ENCODE results near the gene CBR4. TPM values are rescaled to one million over a fixed set of nuclear protein-coding genes. Genes with fewer than 3 reads are reported as not detected.
"Not testable (repeated sequence)": the region's sequence is repeated elsewhere in the genome, so short reads cannot be mapped to it uniquely, and the experiment has no call there.

The CBR4 gene
- total RNA-seq, 2 donors from 2014 or later: 10.4 to 13.9 TPM

GRCh38 chr4:168995537-168996295 lies 14.3 kb downstream of the CBR4 start:
- no peak for ATAC-seq
- peaks cover 7% of the 10 kb centered on the region for H3K4me1 Mint-ChIP-seq
- H3K27ac Mint-ChIP-seq: no peak overlapping the region
- DNase-seq: no peak
- H3K9me3 ChIP-seq (ENCODE audit: control insufficient read depth, low read length, poor library complexity, severe bottlenecking): no peaks in the 10 kb centered on the region
- H3K36me3 Mint-ChIP-seq (ENCODE audit: low read depth): peaks cover 2% of the 10 kb centered on the region
- no peak overlapping the region for H3K4me3 Mint-ChIP-seq
- no peaks in the 10 kb centered on the region for H3K27me3 Mint-ChIP-seq

GRCh38 chr4:168994958-168995357 lies 15.1 kb downstream of the CBR4 start:
- H3K36me3 Mint-ChIP-seq (ENCODE audit: low read depth): peaks cover 2% of the 10 kb centered on the region

GRCh38 chr4:168993714-168994510 lies 16.1 kb downstream of the CBR4 start:
- ATAC-seq (no peak), DNase-seq (no peak)
- H3K9me3 ChIP-seq (ENCODE audit: control insufficient read depth, low read length, poor library complexity, severe bottlenecking): no peaks in the 10 kb centered on the region
- no peaks in the 10 kb centered on the region for H3K4me1 Mint-ChIP-seq
- H3K4me3 Mint-ChIP-seq: no peak overlapping the region
- peaks cover 2% of the 10 kb centered on the region for H3K36me3 Mint-ChIP-seq (ENCODE audit: low read depth)
- no peaks in the 10 kb centered on the region for H3K27me3 Mint-ChIP-seq
- no peak overlapping the region for H3K27ac Mint-ChIP-seq

More at GRCh38 chr4:168994958-168995357, 15.1 kb downstream of the CBR4 start:
- no peaks in the 10 kb centered on the region for H3K27me3 Mint-ChIP-seq
- H3K9me3 ChIP-seq (ENCODE audit: control insufficient read depth, low read length, poor library complexity, severe bottlenecking): no peaks in the 10 kb centered on the region
- no peak overlapping the region for H3K27ac Mint-ChIP-seq
- ATAC-seq (no peak), DNase-seq (no peak)
- H3K4me3 Mint-ChIP-seq: no peak overlapping the region
- H3K4me1 Mint-ChIP-seq: peaks cover 4% of the 10 kb centered on the region

GRCh38 chr4:168992952-168993482 lies 17.0 kb downstream of the CBR4 start:
- H3K9me3 ChIP-seq (ENCODE audit: control insufficient read depth, low read length, poor library complexity, severe bottlenecking); H3K4me3 Mint-ChIP-seq; H3K27me3 Mint-ChIP-seq; ATAC-seq; H3K27ac Mint-ChIP-seq; H3K4me1 Mint-ChIP-seq; DNase-seq; H3K36me3 Mint-ChIP-seq (ENCODE audit: low read depth): not testable (repeated sequence)

GRCh38 chr4:168981942-168982341 lies 28.1 kb downstream of the CBR4 start:
- Mint-ChIP-seq H3K36me3 (ENCODE audit: low read depth) (peaks cover 9% of the 10 kb centered on the region), H3K4me1 (no peaks in the 10 kb centered on the region), H3K27me3 (no peaks in the 10 kb centered on the region), H3K27ac (no peak overlapping the region), H3K4me3 (no peak overlapping the region)
- peaks cover 10% of the 10 kb centered on the region for H3K9me3 ChIP-seq (ENCODE audit: control insufficient read depth, low read length, poor library complexity, severe bottlenecking)
- DNase-seq: no peak
- no peak for ATAC-seq

GRCh38 chr4:168981460-168981859 lies 28.6 kb downstream of the CBR4 start:
- H3K27ac Mint-ChIP-seq: no peak overlapping the region
- H3K4me3 Mint-ChIP-seq: no peak overlapping the region

GRCh38 chr4:168979338-168979737 lies 30.7 kb downstream of the CBR4 start:
- no peak for DNase-seq
- H3K4me1 Mint-ChIP-seq: no peaks in the 10 kb centered on the region
- H3K27me3 Mint-ChIP-seq: no peaks in the 10 kb centered on the region
- ATAC-seq: no peak
- peaks cover 12% of the 10 kb centered on the region for H3K9me3 ChIP-seq (ENCODE audit: control insufficient read depth, low read length, poor library complexity, severe bottlenecking)
- H3K36me3 Mint-ChIP-seq (ENCODE audit: low read depth): peaks cover 5% of the 10 kb centered on the region
- no peak overlapping the region for H3K27ac Mint-ChIP-seq
- H3K4me3 Mint-ChIP-seq: no peak overlapping the region

More at GRCh38 chr4:168981460-168981859, 28.6 kb downstream of the CBR4 start:
- peaks cover 9% of the 10 kb centered on the region for H3K36me3 Mint-ChIP-seq (ENCODE audit: low read depth)
- no peak for ATAC-seq
- H3K27me3 Mint-ChIP-seq: no peaks in the 10 kb centered on the region
- no peaks in the 10 kb centered on the region for H3K4me1 Mint-ChIP-seq
- H3K9me3 ChIP-seq (ENCODE audit: control insufficient read depth, low read length, poor library complexity, severe bottlenecking): peaks cover 10% of the 10 kb centered on the region
- no peak for DNase-seq

- peaks cover 12% of the 10 kb centered on the region for H3K9me3 ChIP-seq (ENCODE audit: control insufficient read depth, low read length, poor library complexity, severe bottlenecking)
- Mint-ChIP-seq H3K4me3 (no peak overlapping the region), H3K4me1 (no peaks in the 10 kb centered on the region), H3K36me3 (ENCODE audit: low read depth) (peaks cover 2% of the 10 kb centered on the region), H3K27ac (no peak overlapping the region), H3K27me3 (no peaks in the 10 kb centered on the region)
- ATAC-seq: no peak
- DNase-seq: no peak
These were observed 31.9 kb downstream of the CBR4 start for GRCh38 chr4:168978001-168978700.

- no peaks in the 10 kb centered on the region for H3K4me1 Mint-ChIP-seq
- H3K27ac Mint-ChIP-seq: no peak overlapping the region
- H3K27me3 Mint-ChIP-seq: no peaks in the 10 kb centered on the region
- peaks cover 5% of the 10 kb centered on the region for H3K9me3 ChIP-seq (ENCODE audit: control insufficient read depth, low read length, poor library complexity, severe bottlenecking)
- H3K36me3 Mint-ChIP-seq (ENCODE audit: low read depth): no peaks in the 10 kb centered on the region
- DNase-seq (no peak), ATAC-seq (no peak)
- H3K4me3 Mint-ChIP-seq: no peak overlapping the region
These were observed 37.5 kb downstream of the CBR4 start for GRCh38 chr4:168972596-168972995.

- no peak overlapping the region for H3K4me3 Mint-ChIP-seq
These were observed 49.3 kb downstream of the CBR4 start for GRCh38 chr4:168960716-168961115.

GRCh38 chr4:168955674-168956073 lies 54.4 kb downstream of the CBR4 start:
- Mint-ChIP-seq H3K4me1 (no peaks in the 10 kb centered on the region), H3K36me3 (ENCODE audit: low read depth) (peaks cover 10% of the 10 kb centered on the region), H3K27ac (no peak overlapping the region), H3K4me3 (no peak overlapping the region), H3K27me3 (no peaks in the 10 kb centered on the region)
- no peaks in the 10 kb centered on the region for H3K9me3 ChIP-seq (ENCODE audit: control insufficient read depth, low read length, poor library complexity, severe bottlenecking)
- DNase-seq (no peak), ATAC-seq (no peak)

More at GRCh38 chr4:168960716-168961115, 49.3 kb downstream of the CBR4 start:
- no peaks in the 10 kb centered on the region for H3K9me3 ChIP-seq (ENCODE audit: control insufficient read depth, low read length, poor library complexity, severe bottlenecking)
- Mint-ChIP-seq H3K4me1 (no peaks in the 10 kb centered on the region), H3K36me3 (ENCODE audit: low read depth) (peaks cover 2% of the 10 kb centered on the region), H3K27me3 (no peaks in the 10 kb centered on the region), H3K27ac (no peak overlapping the region)
- DNase-seq: no peak
- ATAC-seq: no peak

- not testable (repeated sequence) for DNase-seq; ATAC-seq; H3K36me3 Mint-ChIP-seq (ENCODE audit: low read depth); H3K4me1 Mint-ChIP-seq; H3K9me3 ChIP-seq (ENCODE audit: control insufficient read depth, low read length, poor library complexity, severe bottlenecking); H3K27ac Mint-ChIP-seq; H3K4me3 Mint-ChIP-seq; H3K27me3 Mint-ChIP-seq
These were observed 57.2 kb downstream of the CBR4 start for GRCh38 chr4:168952821-168953246.

- no peaks in the 10 kb centered on the region for H3K27me3 Mint-ChIP-seq
- no peak overlapping the region for H3K27ac Mint-ChIP-seq
- no peaks in the 10 kb centered on the region for H3K36me3 Mint-ChIP-seq (ENCODE audit: low read depth)
- ATAC-seq (no peak), DNase-seq (no peak)
- H3K9me3 ChIP-seq (ENCODE audit: control insufficient read depth, low read length, poor library complexity, severe bottlenecking): no peaks in the 10 kb centered on the region
- peaks cover 3% of the 10 kb centered on the region for H3K4me1 Mint-ChIP-seq
- H3K4me3 Mint-ChIP-seq: no peak overlapping the region
These were observed 64.8 kb downstream of the CBR4 start for GRCh38 chr4:168945291-168945690.
